GM23338 (cell line): Measurements from ENCODE around the gene PIF1. TPM values are rescaled to one million over a fixed set of nuclear protein-coding genes. Genes with fewer than 3 reads are reported as not detected.
A peak's percentile ranks its signal among the peaks of the same experiment; 100 is the strongest.

Experiments
- ATAC-seq: fragments of 200-7000 bp; cut with Tn5 transposase; 3 replicates; pipeline ENCODE4 v1.9.1; 2020
- DNase-seq: peaks from one replicate; pipeline ENCODE4 v3.0.0-alpha.2; 2015; ENCODE audit warnings: low spot score
- H2AFZ ChIP-seq: fragments of 200-600 bp; sonication (generic); 2 replicates; pipeline ENCODE4 v1.8.0; 2016; ENCODE audit warnings: antibody characterized with exemption, mild to moderate bottlenecking, moderate library complexity
- H3F3A ChIP-seq: fragments of 200-600 bp; sonication (generic); replicated peaks from 2 replicates; pipeline ENCODE4 v1.8.0; 2017; ENCODE audit warnings: antibody characterized with exemption, mixed run types, low read depth
- H3K27ac ChIP-seq: fragments of 200-600 bp; sonication (generic); 2 replicates; pipeline ENCODE4 v1.6.1; 2016; ENCODE audit warnings: low read depth
- H3K27me3 ChIP-seq: fragments of 200-600 bp; sonication (generic); 2 replicates; pipeline ENCODE4 v1.8.0; 2016; ENCODE audit warnings: mild to moderate bottlenecking, mixed run types, moderate library complexity; ENCODE audit not compliant: insufficient read depth
- H3K36me3 ChIP-seq: fragments of 200-600 bp; sonication (generic); 2 replicates; pipeline ENCODE4 v1.8.0; 2016; ENCODE audit warnings: mild to moderate bottlenecking; ENCODE audit not compliant: insufficient read depth
- H3K4me1 ChIP-seq: fragments of 200-600 bp; sonication (generic); 2 replicates; pipeline ENCODE4 v1.8.0; 2016; ENCODE audit warnings: mild to moderate bottlenecking, moderate library complexity; ENCODE audit not compliant: insufficient read depth
- H3K4me2 ChIP-seq: fragments of 200-600 bp; sonication (generic); 2 replicates; pipeline ENCODE4 v1.7.1; 2017; ENCODE audit warnings: mixed run types
- H3K4me3 ChIP-seq: fragments of 200-600 bp; sonication (generic); 2 replicates; pipeline ENCODE4 v1.6.1; 2016; ENCODE audit warnings: mixed run types
- H3K79me2 ChIP-seq: fragments of 200-600 bp; sonication (generic); replicated peaks from 2 replicates; pipeline ENCODE4 v1.8.0; 2017; ENCODE audit warnings: mild to moderate bottlenecking; ENCODE audit not compliant: insufficient read depth
- H3K9me2 ChIP-seq: fragments of 200-600 bp; sonication (generic); 2 replicates; pipeline ENCODE4 v1.8.0; 2017; ENCODE audit not compliant: insufficient read depth
- H4K20me1 ChIP-seq: fragments of 200-600 bp; sonication (generic); replicated peaks from 2 replicates; pipeline ENCODE4 v1.8.0; 2017; ENCODE audit warnings: mild to moderate bottlenecking; ENCODE audit not compliant: insufficient read depth
- H3K27ac Mint-ChIP-seq: 2 replicates; pipeline ENCODE4 v1.8.0; 2020; ENCODE audit warnings: inconsistent platforms, mild to moderate bottlenecking, moderate library complexity, mixed read lengths
- H3K27me3 Mint-ChIP-seq: 3 replicates; pipeline ENCODE4 v1.8.0; 2022; ENCODE audit warnings: low read depth, mild to moderate bottlenecking, moderate library complexity, mixed read lengths, inconsistent platforms; ENCODE audit not compliant: insufficient read depth, poor library complexity
- H3K36me3 Mint-ChIP-seq: 3 replicates; pipeline ENCODE4 v1.8.0; 2021; ENCODE audit warnings: low read depth, mild to moderate bottlenecking, inconsistent platforms, moderate library complexity, mixed read lengths
- H3K4me1 Mint-ChIP-seq: 3 replicates; pipeline ENCODE4 v1.8.0; 2020; ENCODE audit warnings: mild to moderate bottlenecking, inconsistent platforms, mixed read lengths
- H3K4me3 Mint-ChIP-seq: 3 replicates; pipeline ENCODE4 v1.8.0; 2021; ENCODE audit warnings: moderate library complexity, mild to moderate bottlenecking, inconsistent platforms, mixed read lengths
- H3K9me3 Mint-ChIP-seq: 3 replicates; pipeline ENCODE4 v1.8.0; 2020; ENCODE audit warnings: moderate library complexity, mild to moderate bottlenecking, inconsistent platforms, mixed read lengths
- CREB1 ChIP-seq: fragments of 250-450 bp; sonication (Bioruptor Pico); IDR thresholded peaks from 2 replicates; pipeline ENCODE4 v1.5.0; 2020; ENCODE audit warnings: low read depth, mild to moderate bottlenecking, moderate library complexity
- CTCF ChIP-seq, 2 experiments: fragments of 200-600 bp in 1 of 2; sonication (generic) in 1 of 2; conservative IDR thresholded peaks; 2 replicates each; pipeline versions ENCODE4 v1.5.1 to v1.6.1; 2016 to 2017; ENCODE audit warnings: antibody characterized with exemption in 2 of 2, low read depth in 2 of 2, mild to moderate bottlenecking in 2 of 2, moderate library complexity in 1 of 2
- ETS1 ChIP-seq: IDR thresholded peaks from 2 replicates; pipeline ENCODE4 v1.6.1; 2016; ENCODE audit warnings: antibody characterized with exemption
- EZH2 ChIP-seq: fragments of 200-600 bp; sonication (generic); IDR thresholded peaks from one replicate; pipeline ENCODE4 v1.8.0; 2017; ENCODE audit warnings: antibody characterized with exemption, mild to moderate bottlenecking, low read depth; ENCODE audit not compliant: unreplicated experiment
- EZH2phosphoT487 ChIP-seq: fragments of 200-600 bp; sonication (generic); IDR thresholded peaks from one replicate; pipeline ENCODE4 v1.8.1; 2018; ENCODE audit warnings: antibody characterized with exemption; ENCODE audit not compliant: unreplicated experiment
- NANOG ChIP-seq: IDR thresholded peaks from 2 replicates; pipeline ENCODE4 v1.6.1; 2016; ENCODE audit warnings: antibody characterized with exemption, borderline replicate concordance
- POLR2AphosphoS5 ChIP-seq: IDR thresholded peaks from 2 replicates; pipeline ENCODE4 v1.6.1; 2016; ENCODE audit warnings: antibody characterized with exemption, low read depth
- REST ChIP-seq: IDR thresholded peaks from one replicate; pipeline ENCODE4 v1.6.1; 2018; ENCODE audit warnings: antibody characterized with exemption; ENCODE audit not compliant: unreplicated experiment
- STAT1 ChIP-seq: IDR thresholded peaks from one replicate; pipeline ENCODE4 v1.6.1; 2016; ENCODE audit warnings: antibody characterized with exemption; ENCODE audit not compliant: unreplicated experiment
- ZNF331 ChIP-seq: fragments of 250-450 bp; sonication (Bioruptor Pico); IDR thresholded peaks from 2 replicates; pipeline ENCODE4 v1.5.0; 2020; ENCODE audit warnings: low read depth, mild to moderate bottlenecking, moderate library complexity
- ZNF462 ChIP-seq: fragments of 250-450 bp; sonication (Bioruptor Pico); IDR thresholded peaks from 2 replicates; pipeline ENCODE4 v1.5.0; 2020; ENCODE audit warnings: mild to moderate bottlenecking, moderate library complexity
- polyA plus RNA-seq: library from polyadenylated mRNA; unstranded; fragments of >200 nt; fragmentation: Nextera tagmentation; extraction: Ambion mirVana; gene quantifications from 2 replicates; pipeline ENCODE4 v1.2.1, GENCODE V29; 2016
- total RNA-seq: library from RNA; depleted of rRNA; stranded (reverse); fragments of >200 nt; shearing (Covaris generic); gene quantifications from 2 replicates; pipeline ENCODE4 v1.2.3, GENCODE V29; 2014

PIF1 gene
- total and polyA plus RNA-seq, 2 experiments from 2014 or later, result 116 to 200 TPM

- TF ChIP-seq ZNF462 (CRISPR knock-in tag) (no peak), CTCF (conservative IDR thresholded peaks at IDR 0.05; ENCODE audit: low read depth in 2 of 2) (no peak), EZH2phosphoT487 (no peak), CREB1 (CRISPR knock-in tag) (no peak)
Measured at GRCh38 chr15:64773606-64774005, 51.8 kb downstream of the PIF1 start (continued).

- ATAC-seq (no peak), DNase-seq (peak; percentile 38)
- Histone ChIP-seq H3K4me2 (peak overlapping the region; percentile 100), H3K79me2 (peaks cover 93% of the 10 kb centered on the region), H3F3A (peaks cover 13% of the 10 kb centered on the region; the same call in 1 of the 2 replicates), H3K4me3 (peak overlapping the region; percentile 98), H3K27me3 (no peaks in the 10 kb centered on the region), H3K9me2 (no peaks in the 10 kb centered on the region), H2AFZ (no peak overlapping the region), H3K27ac (peak overlapping the region; percentile 91), H3K36me3 (no peaks in the 10 kb centered on the region), H3K4me1 (peaks cover 67% of the 10 kb centered on the region), H4K20me1 (peaks cover 40% of the 10 kb centered on the region)
- H3K27me3 Mint-ChIP-seq, result peaks cover 13% of the 10 kb centered on the region
- H3K36me3 Mint-ChIP-seq, result peaks cover 31% of the 10 kb centered on the region
- peaks cover 4% of the 10 kb centered on the region; the same call in 2 of the 3 replicates for H3K9me3 Mint-ChIP-seq
- H3K4me3 Mint-ChIP-seq, result peak overlapping the region; percentile 99
- H3K4me1 Mint-ChIP-seq, result peaks cover 47% of the 10 kb centered on the region
- peak overlapping the region; percentile 11 for H3K27ac Mint-ChIP-seq
- TF ChIP-seq STAT1 (no peak), POLR2AphosphoS5 (no peak), ETS1 (no peak), ZNF331 (CRISPR knock-in tag) (no peak), REST (no peak), NANOG (no peak), CREB1 (CRISPR knock-in tag) (no peak), EZH2 (no peak)
Measured at GRCh38 chr15:64772964-64773363, 52.5 kb downstream of the PIF1 start.
